RWPE2 (cell line): ENCODE data around the gene MED13.
A peak's percentile ranks its signal among the peaks of the same experiment; 100 is the strongest.

Experiments
- ATAC-seq: fragments of 200-7000 bp; cut with Tn5 transposase; 3 replicates; pipeline ENCODE4 v1.9.1; 2021; ENCODE audit warnings: low read depth
- DNase-seq: peaks from one replicate; pipeline ENCODE4 v3.0.0-alpha.2; 2020; ENCODE audit warnings: low spot score
- H3K27ac ChIP-seq: fragments of 450-650 bp; 2 replicates; pipeline ENCODE4 v1.5.1; 2017; ENCODE audit warnings: mild to moderate bottlenecking; ENCODE audit not compliant: poor library complexity, severe bottlenecking
- H3K27me3 ChIP-seq: fragments of 250-450 bp; sonication (Bioruptor Pico); 2 replicates; pipeline ENCODE4 v1.5.1; 2021; ENCODE audit warnings: mild to moderate bottlenecking, moderate library complexity; ENCODE audit not compliant: insufficient read depth, poor library complexity, severe bottlenecking
- H3K36me3 ChIP-seq: fragments of 250-450 bp; sonication (Bioruptor Pico); 2 replicates; pipeline ENCODE4 v1.5.1; 2020; ENCODE audit warnings: low read depth, mild to moderate bottlenecking, moderate library complexity
- H3K4me1 ChIP-seq: fragments of 250-450 bp; sonication (Bioruptor Pico); 2 replicates; pipeline ENCODE4 v1.5.1; 2021; ENCODE audit warnings: mild to moderate bottlenecking, moderate library complexity; ENCODE audit not compliant: insufficient read depth, poor library complexity, severe bottlenecking
- H3K4me3 ChIP-seq: fragments of 250-450 bp; sonication (Bioruptor Pico); 2 replicates; pipeline ENCODE4 v1.5.1; 2021; ENCODE audit warnings: mild to moderate bottlenecking, moderate library complexity; ENCODE audit not compliant: severe bottlenecking
- H3K9me3 ChIP-seq: fragments of 250-450 bp; sonication (Bioruptor Pico); 2 replicates; pipeline ENCODE4 v1.5.1; 2021; ENCODE audit warnings: mild to moderate bottlenecking, moderate library complexity; ENCODE audit not compliant: severe bottlenecking
- CTCF ChIP-seq: fragments of 450-650 bp; IDR thresholded peaks from one replicate; pipeline ENCODE4 v1.5.1; 2017; ENCODE audit warnings: mild to moderate bottlenecking, moderate library complexity; ENCODE audit not compliant: poor library complexity, severe bottlenecking

Gene MED13

GRCh38 chr17:61946359-61946758 is 118.7 kb downstream of the MED13 start:
- H3K27me3 ChIP-seq: no peaks in the 10 kb centered on the region
- no peak overlapping the region for H3K4me3 ChIP-seq
- ATAC-seq (no peak), DNase-seq (no peak)
- no peak overlapping the region for H3K27ac ChIP-seq
- no peak for TF ChIP-seq CTCF
- no peaks in the 10 kb centered on the region for H3K9me3 ChIP-seq
- H3K36me3 ChIP-seq: peaks cover 82% of the 10 kb centered on the region
- no peaks in the 10 kb centered on the region for H3K4me1 ChIP-seq

DNA sequence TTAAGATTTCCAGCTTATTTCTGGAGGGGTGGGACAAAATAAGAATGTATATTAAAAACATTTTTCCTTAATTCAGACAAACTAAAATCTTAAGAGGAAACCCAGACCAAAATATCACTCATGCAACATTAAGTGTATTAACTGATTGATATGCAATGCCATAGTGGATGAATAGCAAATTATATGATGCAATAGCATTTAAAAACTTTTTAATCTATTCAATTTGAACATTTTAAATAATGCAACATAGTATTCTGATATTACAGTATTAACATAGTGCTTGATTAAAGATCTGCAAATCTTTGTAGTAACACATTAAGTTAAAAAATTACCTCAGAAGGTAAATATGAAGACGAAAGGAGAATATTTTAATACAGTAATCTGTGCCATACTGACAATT is 122.0 kb downstream of the MED13 start:
- ATAC-seq (no peak), DNase-seq (no peak)
- Histone ChIP-seq H3K9me3 (no peaks in the 10 kb centered on the region), H3K4me3 (no peak overlapping the region), H3K27ac (no peak overlapping the region), H3K36me3 (peaks cover 49% of the 10 kb centered on the region), H3K27me3 (no peaks in the 10 kb centered on the region), H3K4me1 (no peaks in the 10 kb centered on the region)
- TF ChIP-seq CTCF: no peak

DNA sequence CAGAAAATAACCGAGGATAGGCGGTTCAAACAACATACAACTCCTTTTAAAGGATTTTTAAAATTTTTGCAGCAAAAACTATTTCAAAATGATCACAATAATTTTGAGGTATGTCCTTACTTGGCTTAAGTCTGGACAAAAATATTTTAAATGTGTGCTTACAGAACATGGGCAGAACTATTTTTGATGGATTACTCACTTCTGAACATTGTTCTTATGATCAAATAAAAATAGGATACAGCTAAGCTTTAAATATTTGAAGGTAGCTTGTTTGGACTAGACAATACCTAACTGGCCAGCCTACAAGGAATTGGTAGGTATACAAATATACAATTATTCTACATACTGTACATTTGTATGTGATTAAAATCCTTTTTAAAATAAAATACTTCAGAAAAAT is 123.0 kb downstream of the MED13 start:
- no peaks in the 10 kb centered on the region for H3K27me3 ChIP-seq
- DNase-seq (no peak), ATAC-seq (no peak)
- no peak overlapping the region for H3K4me3 ChIP-seq
- H3K27ac ChIP-seq: no peak overlapping the region
- H3K9me3 ChIP-seq: no peaks in the 10 kb centered on the region
- TF ChIP-seq CTCF: no peak
- H3K36me3 ChIP-seq: peaks cover 39% of the 10 kb centered on the region
- H3K4me1 ChIP-seq: no peaks in the 10 kb centered on the region

- no peaks in the 10 kb centered on the region for H3K27me3 ChIP-seq
- H3K4me3 ChIP-seq: peak overlapping the region; percentile 60
- DNase-seq (no peak), ATAC-seq (no peak)
- peaks cover 9% of the 10 kb centered on the region for H3K4me1 ChIP-seq
- peak overlapping the region; percentile 37 for H3K27ac ChIP-seq
- TF ChIP-seq CTCF: no peak
- peaks cover 31% of the 10 kb centered on the region for H3K36me3 ChIP-seq
- no peaks in the 10 kb centered on the region for H3K9me3 ChIP-seq
Measured at GRCh38 chr17:61928101-61928436, 137.0 kb downstream of the MED13 start.

- ATAC-seq: peak; percentile 83
- Histone ChIP-seq H3K9me3 (no peaks in the 10 kb centered on the region), H3K27ac (peak within 1 kb of the TSS; percentile 37)
Measured at GRCh38 chr17:61927208-61928100, 137.6 kb downstream of the MED13 start, which contains the start of gene INTS2. Gene INTS2 (minus strand): TSS chr17:61927982. CDS start chr17:61926644, 1,338 bp downstream.

More at GRCh38 chr17:61927208-61928100, 137.6 kb downstream of the MED13 start, which contains the start of gene INTS2:
- DNase-seq: peak; percentile 93
- no peak for TF ChIP-seq CTCF
- peaks cover 37% of the 10 kb centered on the region for H3K36me3 ChIP-seq
- H3K27me3 ChIP-seq: no peaks in the 10 kb centered on the region
- peaks cover 9% of the 10 kb centered on the region for H3K4me1 ChIP-seq
- H3K4me3 ChIP-seq: peak within 1 kb of the TSS; percentile 60
